T-helper 2 cell treated with Interferon-gamma antibody and Interleukin-4, amounts not matched to agents 5 μg/mL and 100 μg/mL, for 36 hours (primary cell): ENCODE results near the gene TSPAN32.

Experiments used
- DNase-seq: peaks from one replicate; pipeline ENCODE4 v3.0.0; 2021; ENCODE audit warnings: low spot score
- H3K27ac Mint-ChIP-seq: one replicate; pipeline ENCODE4 v1.8.0; 2021; ENCODE audit warnings: mild to moderate bottlenecking, mixed read lengths
- H3K27me3 Mint-ChIP-seq: one replicate; pipeline ENCODE4 v1.8.0; 2021; ENCODE audit warnings: low read depth, mixed read lengths
- H3K36me3 Mint-ChIP-seq: one replicate; pipeline ENCODE4 v1.8.0; 2021; ENCODE audit warnings: low read depth, mixed read lengths
- H3K4me1 Mint-ChIP-seq: one replicate; pipeline ENCODE4 v1.8.0; 2021; ENCODE audit warnings: low read depth, mixed read lengths
- H3K4me3 Mint-ChIP-seq: one replicate; pipeline ENCODE4 v1.8.0; 2022; ENCODE audit warnings: mild to moderate bottlenecking, moderate library complexity, mixed read lengths
- H3K9me3 Mint-ChIP-seq: one replicate; pipeline ENCODE4 v1.8.0; 2021; ENCODE audit warnings: mixed read lengths

TSPAN32 gene

DNA sequence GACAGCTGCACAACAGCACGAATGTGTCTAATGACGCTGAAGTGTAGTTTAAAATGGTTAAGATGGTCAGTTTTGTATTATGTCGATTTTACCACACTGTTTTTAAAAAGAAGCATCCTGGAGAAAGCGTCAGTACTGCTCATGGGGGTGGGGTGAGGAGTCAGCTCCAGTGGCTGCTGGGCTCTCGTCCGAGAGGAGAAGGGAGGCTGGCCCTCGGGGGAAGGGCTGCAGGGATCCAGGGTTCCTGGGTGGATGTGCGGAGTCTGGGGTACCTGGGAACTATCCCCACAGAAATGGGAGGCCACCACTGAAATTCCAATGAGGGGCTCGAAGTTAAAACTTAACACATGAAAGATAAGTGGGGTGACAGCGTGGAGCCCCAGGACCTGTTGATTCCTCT lies 12.0 kb upstream of the TSPAN32 start:
- H3K36me3 Mint-ChIP-seq = no peaks in the 10 kb centered on the region
- H3K9me3 Mint-ChIP-seq = no peaks in the 10 kb centered on the region
- DNase-seq = no peak
- H3K4me3 Mint-ChIP-seq = no peak overlapping the region
- H3K27ac Mint-ChIP-seq = no peak overlapping the region
- H3K4me1 Mint-ChIP-seq = peaks cover 7% of the 10 kb centered on the region
- H3K27me3 Mint-ChIP-seq = peaks cover 10% of the 10 kb centered on the region

DNA sequence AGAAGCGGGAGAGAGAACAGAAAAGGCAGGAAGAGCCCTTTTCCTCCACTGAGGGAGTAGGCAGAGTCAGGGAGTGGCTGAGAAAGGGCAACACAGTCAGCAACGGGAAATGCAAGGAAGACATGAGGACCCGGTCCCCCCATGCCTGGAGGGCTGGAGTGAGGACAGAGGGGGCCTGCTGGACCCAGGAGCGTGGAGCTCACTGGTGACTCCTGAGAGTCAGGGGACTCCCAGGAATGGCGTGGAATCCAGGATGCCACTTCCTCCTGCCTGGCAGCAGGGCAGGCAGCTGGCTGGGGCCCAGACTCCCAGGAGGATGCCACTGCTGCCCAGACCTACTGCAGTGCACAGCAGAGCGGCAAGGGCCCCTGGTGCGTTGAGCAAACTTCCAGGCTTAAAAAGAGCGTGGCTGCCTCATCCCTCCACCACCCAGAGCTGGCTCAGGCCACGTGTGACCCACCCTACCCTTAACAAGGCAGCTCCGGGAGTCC lies 11.4 kb upstream of the TSPAN32 start:
- peaks cover 7% of the 10 kb centered on the region for H3K27me3 Mint-ChIP-seq
- peaks cover 7% of the 10 kb centered on the region for H3K4me1 Mint-ChIP-seq
- no peak overlapping the region for H3K27ac Mint-ChIP-seq
- H3K36me3 Mint-ChIP-seq = no peaks in the 10 kb centered on the region
- DNase-seq = no peak
- H3K4me3 Mint-ChIP-seq = no peak overlapping the region
- H3K9me3 Mint-ChIP-seq = no peaks in the 10 kb centered on the region

DNA sequence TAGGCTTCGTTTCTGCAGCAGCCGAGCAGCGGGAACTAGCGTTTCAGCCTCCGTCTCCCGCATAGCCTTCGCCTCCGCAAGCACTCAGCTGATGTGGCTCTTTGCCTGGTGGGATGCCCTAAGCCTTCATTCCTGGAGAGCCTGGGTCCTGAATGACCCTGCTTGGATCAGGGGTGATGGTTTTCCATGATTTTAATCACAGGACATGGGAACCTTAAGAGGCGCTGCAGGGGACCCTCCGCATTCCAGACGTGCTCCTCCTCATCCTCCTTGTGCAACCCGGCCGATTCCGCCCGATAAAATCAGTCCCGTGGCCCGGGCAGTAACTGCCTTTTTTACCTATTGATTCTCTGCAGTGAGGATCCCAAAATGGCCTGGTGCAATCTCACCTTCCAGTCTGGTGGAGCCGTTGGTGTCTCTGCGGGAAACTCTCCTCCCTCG lies 8.3 kb upstream of the TSPAN32 start:
- Mint-ChIP-seq H3K27me3 (peaks cover 7% of the 10 kb centered on the region), H3K4me3 (no peak overlapping the region)
- DNase-seq = no peak

DNA sequence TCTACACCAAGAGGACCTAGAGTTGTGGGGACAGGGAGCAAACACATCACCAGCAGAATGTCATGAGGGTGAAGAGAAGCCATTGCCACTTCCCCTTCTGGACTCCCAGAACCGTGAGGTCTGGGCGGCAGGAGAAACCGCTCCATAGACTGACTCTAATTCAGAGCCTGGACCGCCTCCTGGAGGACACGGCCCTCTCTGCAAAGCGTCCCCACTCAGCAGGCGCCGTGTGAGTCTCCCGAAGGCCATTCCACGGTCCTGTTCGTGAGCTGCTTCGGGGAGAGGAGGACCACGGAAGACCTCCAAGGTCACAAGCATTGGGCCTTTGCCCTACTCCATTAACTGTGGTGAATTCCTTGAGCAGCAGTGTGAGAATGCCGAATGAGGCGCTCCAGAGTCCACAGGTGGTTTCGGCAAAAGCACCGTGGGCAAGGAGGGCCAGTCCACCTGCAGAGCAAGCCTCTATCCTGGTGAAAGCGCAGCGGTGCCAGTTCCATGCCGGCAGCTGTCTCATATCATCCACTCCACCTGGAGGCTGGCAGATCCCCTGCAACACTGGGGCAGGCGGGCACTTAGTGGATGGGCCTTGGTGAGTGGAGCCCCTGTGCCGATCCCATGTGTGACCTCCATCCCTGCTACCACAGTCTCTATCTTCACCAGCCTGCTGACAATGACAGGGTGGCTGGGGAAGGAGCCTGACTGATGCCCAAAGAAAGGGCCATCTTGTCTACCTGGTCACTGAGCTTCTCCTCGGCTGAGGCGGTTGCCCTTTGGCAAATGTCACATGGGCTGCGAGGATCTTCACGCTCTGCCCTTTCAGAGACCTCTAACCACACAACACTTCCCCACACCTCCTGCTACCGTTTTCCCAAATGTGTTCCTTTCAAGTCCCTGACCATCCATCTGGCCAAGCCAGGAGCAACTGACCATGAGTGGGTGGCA lies 7.6 kb upstream of the TSPAN32 start:
- DNase-seq = no peak
- Mint-ChIP-seq H3K4me1 (peaks cover 5% of the 10 kb centered on the region), H3K27ac (no peak overlapping the region), H3K4me3 (no peak overlapping the region), H3K27me3 (peaks cover 7% of the 10 kb centered on the region), H3K9me3 (no peaks in the 10 kb centered on the region), H3K36me3 (peaks cover 6% of the 10 kb centered on the region)

More for the DNA sequence above, 8.3 kb upstream of the TSPAN32 start:
- Mint-ChIP-seq H3K36me3 (peaks cover 6% of the 10 kb centered on the region), H3K9me3 (no peaks in the 10 kb centered on the region), H3K27ac (no peak overlapping the region), H3K4me1 (peaks cover 5% of the 10 kb centered on the region)

DNA sequence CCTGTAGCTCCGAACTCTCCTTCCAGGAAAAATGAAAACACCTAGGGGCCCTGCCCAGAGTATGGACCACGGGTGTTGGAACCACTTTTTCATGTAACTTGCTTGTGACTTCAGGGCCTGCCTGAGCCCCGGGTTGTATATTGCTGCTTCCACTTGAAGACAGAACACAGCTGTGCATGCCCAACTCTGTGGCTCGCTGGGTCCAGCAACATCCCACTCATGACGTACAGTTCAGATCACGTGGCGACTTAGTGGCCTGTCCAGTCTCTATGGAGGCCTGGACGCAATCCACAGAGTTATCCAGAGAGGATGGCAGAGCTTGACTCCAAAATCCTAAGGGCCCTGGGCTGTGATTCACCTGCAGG lies 6.9 kb upstream of the TSPAN32 start:
- peaks cover 7% of the 10 kb centered on the region for H3K27me3 Mint-ChIP-seq
- peaks cover 9% of the 10 kb centered on the region for H3K4me1 Mint-ChIP-seq
- H3K4me3 Mint-ChIP-seq = no peak overlapping the region
- no peak overlapping the region for H3K27ac Mint-ChIP-seq
- no peak for DNase-seq
- H3K9me3 Mint-ChIP-seq = no peaks in the 10 kb centered on the region
- peaks cover 6% of the 10 kb centered on the region for H3K36me3 Mint-ChIP-seq

DNA sequence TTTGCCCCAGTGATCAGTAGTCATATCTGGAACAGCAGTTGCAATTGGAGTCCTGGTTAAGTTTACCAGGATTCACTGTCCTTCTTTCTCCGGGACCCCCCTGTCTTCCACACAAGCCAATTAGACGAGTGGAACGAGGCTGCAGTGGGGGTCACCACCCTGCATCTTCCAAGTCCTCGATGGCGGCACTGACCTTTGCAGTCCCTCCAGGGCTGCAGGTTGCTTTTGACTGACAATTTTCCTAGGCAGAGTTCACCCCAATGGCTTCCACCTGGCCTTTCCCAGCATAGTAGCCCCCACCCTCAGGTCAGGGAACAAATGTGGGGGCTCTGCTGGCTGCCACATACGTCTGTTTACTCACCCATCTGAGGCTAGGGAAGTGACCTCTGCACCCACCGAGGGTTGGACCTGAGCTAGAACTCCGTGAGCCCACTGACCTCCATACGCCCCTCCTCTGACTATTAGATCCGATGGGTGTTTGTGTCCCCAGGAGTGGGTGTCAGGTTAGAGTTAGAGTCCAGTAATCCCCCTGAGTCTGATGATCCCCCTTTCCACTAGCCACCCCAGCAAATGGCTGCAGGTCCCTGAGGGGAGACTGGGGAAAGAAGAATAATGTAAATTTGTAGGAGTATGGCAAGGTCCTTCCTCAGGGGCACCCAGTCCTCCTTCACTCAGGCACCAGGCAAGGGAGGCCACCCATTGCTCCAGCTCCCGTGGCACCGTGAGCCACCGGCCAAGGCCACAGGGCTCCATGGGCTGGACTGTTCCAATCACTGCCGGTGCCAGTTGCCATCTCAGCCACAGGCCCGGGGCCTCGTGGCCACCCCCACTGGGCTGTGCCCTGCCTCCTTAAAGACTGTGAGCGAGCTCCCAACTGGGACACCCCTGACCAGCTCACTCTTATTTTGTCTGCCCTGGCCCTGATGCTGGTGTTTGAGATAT lies 5.6 kb upstream of the TSPAN32 start:
- peaks cover 6% of the 10 kb centered on the region for H3K36me3 Mint-ChIP-seq
- H3K4me3 Mint-ChIP-seq = no peak overlapping the region
- H3K27ac Mint-ChIP-seq = no peak overlapping the region
- H3K9me3 Mint-ChIP-seq = no peaks in the 10 kb centered on the region
- no peak for DNase-seq
- H3K4me1 Mint-ChIP-seq = peaks cover 11% of the 10 kb centered on the region
- peaks cover 7% of the 10 kb centered on the region for H3K27me3 Mint-ChIP-seq

DNA sequence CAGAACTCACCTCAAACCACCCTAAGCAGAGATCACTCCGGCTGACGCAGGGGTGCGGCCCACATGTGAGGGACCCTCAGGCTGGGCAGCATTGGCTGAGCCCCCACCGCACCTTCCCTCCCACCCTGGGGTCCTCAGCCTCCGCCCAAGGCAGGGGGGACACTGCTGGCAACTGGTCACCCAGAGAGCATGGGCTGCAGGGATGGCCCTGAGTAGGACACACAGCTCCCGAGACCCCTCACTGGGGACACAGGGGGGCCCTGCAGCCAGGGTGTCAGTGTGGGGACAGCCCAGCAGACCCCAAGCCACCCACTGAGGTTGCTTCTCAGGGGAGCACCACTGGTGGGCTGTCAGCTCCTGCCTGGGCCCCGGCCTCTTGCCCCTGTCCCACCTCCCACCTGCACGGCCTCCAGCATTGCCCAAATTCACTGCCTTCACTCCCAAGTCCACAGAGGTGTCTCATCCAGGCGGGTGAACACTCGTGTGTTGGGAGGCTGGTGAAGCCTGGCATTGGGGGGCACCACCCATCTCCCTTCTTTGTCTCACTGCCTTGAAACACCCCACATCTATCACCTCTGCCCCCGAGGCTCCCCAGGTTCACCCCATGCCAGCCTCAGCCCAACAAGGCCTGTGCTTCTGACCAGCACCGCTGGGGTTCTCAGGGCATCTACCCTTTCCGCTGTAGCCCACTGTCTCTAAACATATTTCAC lies 4.7 kb upstream of the TSPAN32 start:
- no peaks in the 10 kb centered on the region for H3K9me3 Mint-ChIP-seq
- peaks cover 12% of the 10 kb centered on the region for H3K36me3 Mint-ChIP-seq
- H3K27ac Mint-ChIP-seq = no peak overlapping the region
- H3K4me3 Mint-ChIP-seq = no peak overlapping the region
- no peak for DNase-seq
- peaks cover 7% of the 10 kb centered on the region for H3K27me3 Mint-ChIP-seq
- H3K4me1 Mint-ChIP-seq = peaks cover 16% of the 10 kb centered on the region

DNA sequence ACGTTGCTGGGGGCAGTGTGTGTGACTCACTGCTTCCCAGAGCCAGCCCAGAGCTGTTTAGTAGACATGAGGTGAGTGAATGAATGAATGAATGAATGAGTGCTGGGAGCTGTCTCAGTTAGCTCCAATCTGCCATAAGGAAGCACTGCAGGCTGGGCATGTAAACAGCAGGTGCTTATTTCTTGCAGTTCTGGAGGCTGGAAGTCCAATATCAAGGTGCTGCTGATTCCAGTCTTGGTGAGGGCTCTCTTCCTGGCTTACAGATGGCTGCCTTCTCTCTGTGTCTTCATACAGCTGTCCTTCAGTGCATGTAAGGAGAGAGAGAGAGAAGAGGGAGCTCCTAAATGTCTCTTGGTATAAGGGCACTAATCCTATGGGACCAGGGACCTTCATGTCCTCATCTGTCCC lies 4.2 kb upstream of the TSPAN32 start:
- Mint-ChIP-seq H3K4me1 (peaks cover 16% of the 10 kb centered on the region), H3K27ac (no peak overlapping the region), H3K36me3 (peaks cover 12% of the 10 kb centered on the region), H3K4me3 (no peak overlapping the region), H3K9me3 (no peaks in the 10 kb centered on the region), H3K27me3 (peaks cover 6% of the 10 kb centered on the region)
- DNase-seq = no peak

DNA sequence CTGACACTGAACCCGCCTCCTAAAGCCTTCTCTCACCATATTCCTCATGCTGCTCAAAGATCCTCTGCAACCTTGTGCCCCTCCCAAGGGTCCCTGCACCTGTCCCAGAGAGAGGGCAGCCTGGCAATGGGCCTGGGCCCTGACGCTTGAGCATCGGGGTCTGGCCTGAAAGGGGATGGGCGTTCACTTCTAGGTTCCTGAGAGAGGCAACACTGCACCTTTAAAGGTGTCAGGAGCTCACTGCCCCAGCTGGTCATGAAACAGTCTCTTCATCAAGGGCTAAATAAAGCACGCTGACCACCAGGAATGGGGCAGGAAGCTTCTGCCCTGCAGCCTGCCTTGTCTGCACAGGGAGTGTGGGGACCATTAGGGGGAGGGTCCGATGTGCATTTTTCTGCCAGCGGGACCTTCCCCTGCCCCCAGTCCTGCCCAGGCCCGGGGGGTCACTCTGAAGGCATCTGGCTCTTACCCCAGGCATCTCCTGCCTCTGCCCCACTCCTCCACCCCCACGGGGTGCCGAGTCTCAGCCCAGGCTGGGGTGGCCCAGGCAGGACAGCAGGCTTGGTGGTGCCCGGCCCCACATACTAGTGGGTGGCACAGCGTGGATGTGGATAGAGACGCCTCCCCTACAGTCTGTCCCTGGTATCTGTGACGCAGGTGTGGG lies 3.5 kb upstream of the TSPAN32 start:
- no peak for DNase-seq
- H3K36me3 Mint-ChIP-seq = peaks cover 12% of the 10 kb centered on the region
- H3K4me3 Mint-ChIP-seq = no peak overlapping the region
- H3K27me3 Mint-ChIP-seq = peaks cover 5% of the 10 kb centered on the region
- no peak overlapping the region for H3K27ac Mint-ChIP-seq
- H3K4me1 Mint-ChIP-seq = peaks cover 18% of the 10 kb centered on the region
- H3K9me3 Mint-ChIP-seq = no peaks in the 10 kb centered on the region

DNA sequence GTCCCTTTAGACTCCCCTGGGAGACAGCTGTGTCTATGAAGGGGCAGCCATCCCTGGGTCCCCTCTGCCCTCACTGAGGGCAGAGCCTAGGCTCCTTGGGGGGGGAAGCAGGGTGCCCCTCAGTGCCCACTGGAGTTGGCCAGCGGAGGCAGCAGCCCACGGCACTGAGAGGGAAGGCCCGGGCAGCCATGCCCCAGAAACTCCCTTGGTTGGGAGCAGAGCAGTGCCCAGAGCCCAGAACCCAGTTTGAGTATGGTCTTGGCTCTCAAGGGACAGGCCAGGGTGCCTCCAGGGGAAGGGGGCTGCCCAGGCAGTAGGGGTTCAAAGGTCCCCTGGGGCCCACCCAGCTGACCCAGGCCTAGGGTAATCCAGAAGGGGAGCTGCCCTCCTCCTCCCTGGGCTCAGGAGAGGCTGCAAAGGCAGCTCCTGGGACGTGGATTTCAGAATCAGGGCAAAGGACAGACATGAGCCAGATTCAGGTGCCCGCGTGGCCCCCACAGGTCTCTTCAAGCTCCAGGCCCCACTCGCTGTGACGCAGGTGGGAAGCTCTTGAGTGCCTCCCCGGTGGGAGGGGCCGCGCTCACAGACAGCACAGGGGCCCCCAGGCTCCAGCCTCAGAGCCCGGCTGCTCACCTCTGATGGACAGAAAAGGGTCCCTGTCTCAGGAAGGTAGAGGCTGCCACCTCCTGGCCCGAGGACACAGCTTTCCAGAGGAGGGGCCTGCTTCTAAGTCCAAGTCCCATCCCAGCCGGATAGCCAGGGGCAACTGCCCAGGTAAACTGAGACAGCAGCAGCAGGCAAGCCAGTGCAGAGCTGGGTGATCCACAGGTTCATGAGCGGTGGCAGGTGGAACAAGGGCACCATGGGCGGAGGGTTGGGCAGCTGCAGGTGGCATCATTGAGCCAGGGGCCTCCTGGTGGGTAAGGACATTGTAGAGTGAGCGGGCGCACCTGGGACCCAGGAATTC lies 2.7 kb upstream of the TSPAN32 start:
- Mint-ChIP-seq H3K4me3 (peak overlapping the region; percentile 73), H3K27ac (peak overlapping the region; percentile 62), H3K27me3 (no peaks in the 10 kb centered on the region), H3K36me3 (peaks cover 12% of the 10 kb centered on the region), H3K9me3 (no peaks in the 10 kb centered on the region), H3K4me1 (peaks cover 18% of the 10 kb centered on the region)
- DNase-seq = no peak

DNA sequence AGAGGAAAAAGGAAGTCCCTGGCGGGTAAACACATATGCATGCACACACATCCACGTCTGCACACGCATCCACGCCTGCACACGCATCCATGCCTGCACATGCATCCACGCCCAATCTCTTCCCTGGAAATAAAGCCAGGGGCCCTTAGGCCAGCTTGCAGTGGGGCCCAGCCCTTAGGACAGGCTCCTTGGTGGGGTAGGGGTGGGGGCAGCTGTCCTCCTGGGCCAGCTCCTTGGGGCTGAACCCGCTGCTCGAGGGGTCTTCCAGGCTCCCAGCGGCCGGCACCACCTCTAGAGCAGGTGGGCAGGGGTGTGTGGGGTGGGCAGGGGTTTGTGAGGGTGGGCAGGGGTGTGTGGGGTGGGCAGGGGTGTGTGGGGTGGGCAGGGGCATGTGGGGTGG lies 2.0 kb upstream of the TSPAN32 start:
- Mint-ChIP-seq H3K4me3 (peak overlapping the region; percentile 73), H3K4me1 (peaks cover 18% of the 10 kb centered on the region), H3K9me3 (no peaks in the 10 kb centered on the region), H3K27me3 (no peaks in the 10 kb centered on the region), H3K27ac (peak overlapping the region; percentile 62), H3K36me3 (peaks cover 12% of the 10 kb centered on the region)
- DNase-seq = no peak

DNA sequence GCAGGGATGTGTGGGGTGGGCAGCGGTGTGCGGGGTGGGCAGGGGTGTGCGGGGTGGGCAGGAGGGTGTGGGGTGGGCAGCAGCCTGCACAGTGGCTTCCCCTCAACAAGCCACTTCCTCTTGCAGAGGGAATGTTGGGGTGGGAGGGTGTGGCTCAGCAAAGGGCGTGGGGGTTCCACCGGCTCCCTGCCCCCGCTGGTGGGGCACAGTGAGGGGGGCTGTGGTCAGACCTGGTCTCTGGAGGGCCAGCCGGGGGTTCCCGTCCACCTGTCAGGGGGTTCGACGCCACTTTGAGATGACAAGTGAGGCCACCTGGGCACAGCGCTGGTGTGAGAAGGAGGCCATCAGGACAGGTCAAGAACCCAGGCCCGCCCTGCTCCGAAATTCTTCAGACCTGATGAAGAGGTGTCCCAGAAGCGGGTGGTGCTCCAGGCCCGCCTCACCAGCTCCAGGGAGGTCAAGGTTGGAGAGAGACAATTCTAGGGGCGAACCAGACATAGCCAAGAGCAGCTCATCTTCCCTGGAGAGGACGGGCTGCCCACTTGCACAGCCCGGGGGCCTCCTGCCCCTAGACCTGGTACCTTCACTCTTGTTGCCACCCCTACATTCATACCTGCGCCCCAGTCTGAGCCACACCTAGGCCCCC lies 1.4 kb upstream of the TSPAN32 start:
- DNase-seq = no peak
- Mint-ChIP-seq H3K4me1 (peaks cover 18% of the 10 kb centered on the region), H3K9me3 (no peaks in the 10 kb centered on the region), H3K27ac (peak overlapping the region; percentile 68), H3K27me3 (no peaks in the 10 kb centered on the region), H3K36me3 (peaks cover 12% of the 10 kb centered on the region), H3K4me3 (peak overlapping the region; percentile 94)
